Lower leg skin (tissue), 4 donors: ENCODE results near the gene GLI1. TPM values are rescaled to one million over a fixed set of nuclear protein-coding genes. Genes with fewer than 3 reads are reported as not detected.
"Not testable (repeated sequence)": the region's sequence is repeated elsewhere in the genome, so short reads cannot be mapped to it uniquely, and the experiment has no call there.

Experiments used
- DNase-seq, 2 donors: peaks; one replicate each; pipeline ENCODE4 v3.0.0-alpha.2; 2019; ENCODE audit warnings: low spot score in 2 of 2
- H3K4me3 ChIP-seq: fragments of 200-600 bp; sonication (generic); 2 replicates; pipeline ENCODE4 v1.5.1; 2017; ENCODE audit warnings: mild to moderate bottlenecking, low read depth; ENCODE audit not compliant: poor library complexity, severe bottlenecking
- POLR2A ChIP-seq, 2 donors: fragments of 450-650 bp; IDR thresholded peaks; one replicate each; pipeline ENCODE4 v1.6.1; 2016 to 2017; ENCODE audit warnings: antibody characterized with exemption in 2 of 2, mild to moderate bottlenecking in 1 of 2, moderate library complexity in 1 of 2
- WGBS, 2 donors: methylation state at CpG; one replicate each; pipeline ENCODE4 v1.1.5; 2018; 5-methylcytosine and 5-hydroxymethylcytosine counted together
- intact Hi-C: fragments of 100-400 bp; cut with DNase I; formaldehyde crosslinking; loops from one replicate; pipeline ENCODE4 v1.15.0; 2023; ENCODE audit warnings: low total_unique reads
- total RNA-seq, 4 donors: library from RNA; depleted of rRNA; stranded (reverse); fragments of >200 nt; gene quantifications; one replicate each; pipeline ENCODE4 v1.1.0, GENCODE V29; 2016
- TF ChIP-seq, protein P1 (sequence below), 3 donors: fragments of 450-650 bp; IDR thresholded peaks; one replicate each; pipeline ENCODE4 v1.5.1; 2016; ENCODE audit warnings: antibody characterized with exemption in 3 of 3, mild to moderate bottlenecking in 3 of 3, moderate library complexity in 2 of 3

Gene GLI1
- total RNA-seq, 4 donors from 2014 or later = 0.19 to 13.4 (median 1.9) TPM

DNA sequence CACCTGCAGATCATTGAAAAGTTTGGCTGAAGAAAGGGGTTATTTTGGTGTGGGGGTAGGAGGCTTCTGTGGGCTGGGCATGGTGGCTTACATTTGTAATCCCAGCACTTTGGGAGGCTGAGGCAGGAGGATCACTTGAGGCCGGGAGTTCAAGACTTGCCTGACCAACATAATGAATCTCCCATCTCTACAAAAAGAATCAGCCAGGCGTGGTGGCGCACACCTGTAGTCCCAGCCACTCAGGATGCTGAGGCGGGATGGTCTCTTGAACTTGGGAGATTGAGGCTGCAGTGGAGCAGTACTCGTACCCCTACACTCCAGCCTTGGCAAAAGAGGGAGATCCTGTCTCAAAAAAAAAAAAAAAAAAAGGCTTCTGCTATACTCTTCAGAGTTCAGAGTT lies 53.7 kb downstream of the GLI1 start:
- no peak for TF ChIP-seq POLR2A (IDR thresholded peaks at IDR 0.05)
- TF ChIP-seq, protein P1, sequence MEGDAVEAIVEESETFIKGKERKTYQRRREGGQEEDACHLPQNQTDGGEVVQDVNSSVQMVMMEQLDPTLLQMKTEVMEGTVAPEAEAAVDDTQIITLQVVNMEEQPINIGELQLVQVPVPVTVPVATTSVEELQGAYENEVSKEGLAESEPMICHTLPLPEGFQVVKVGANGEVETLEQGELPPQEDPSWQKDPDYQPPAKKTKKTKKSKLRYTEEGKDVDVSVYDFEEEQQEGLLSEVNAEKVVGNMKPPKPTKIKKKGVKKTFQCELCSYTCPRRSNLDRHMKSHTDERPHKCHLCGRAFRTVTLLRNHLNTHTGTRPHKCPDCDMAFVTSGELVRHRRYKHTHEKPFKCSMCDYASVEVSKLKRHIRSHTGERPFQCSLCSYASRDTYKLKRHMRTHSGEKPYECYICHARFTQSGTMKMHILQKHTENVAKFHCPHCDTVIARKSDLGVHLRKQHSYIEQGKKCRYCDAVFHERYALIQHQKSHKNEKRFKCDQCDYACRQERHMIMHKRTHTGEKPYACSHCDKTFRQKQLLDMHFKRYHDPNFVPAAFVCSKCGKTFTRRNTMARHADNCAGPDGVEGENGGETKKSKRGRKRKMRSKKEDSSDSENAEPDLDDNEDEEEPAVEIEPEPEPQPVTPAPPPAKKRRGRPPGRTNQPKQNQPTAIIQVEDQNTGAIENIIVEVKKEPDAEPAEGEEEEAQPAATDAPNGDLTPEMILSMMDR (IDR thresholded peaks at IDR 0.05) = no peak
- WGBS, 2 donors = 95 to 98% methylated on average over 5 of the region's 5 CpGs
- DNase-seq = no peak
- H3K4me3 ChIP-seq = no peak overlapping the region
- intact Hi-C loops = no loop called here

DNA sequence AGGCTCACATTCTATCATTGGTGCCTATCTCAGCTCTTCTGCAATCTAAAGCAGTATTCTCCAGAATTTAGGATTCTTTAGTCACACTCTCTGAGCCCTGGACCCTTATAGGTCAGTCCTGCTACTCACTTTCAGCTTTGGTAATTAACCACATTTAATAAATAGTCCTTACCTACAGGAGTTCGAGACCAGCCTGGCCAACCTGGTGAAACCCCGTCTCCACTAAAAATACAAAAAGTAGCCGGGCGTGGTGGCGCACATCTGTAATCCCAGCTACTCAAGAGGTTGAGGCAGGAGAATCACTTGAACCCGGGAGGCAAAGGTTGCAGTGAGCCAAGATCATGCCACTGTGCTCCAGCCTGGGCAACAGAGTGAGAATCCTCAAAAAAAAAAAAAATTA lies 54.1 kb downstream of the GLI1 start:
- 92 to 96% methylated on average over 6 of the region's 6 CpGs for WGBS, 2 donors
- intact Hi-C loops, H3K4me3 ChIP-seq, DNase-seq: not testable (repeated sequence)

DNA sequence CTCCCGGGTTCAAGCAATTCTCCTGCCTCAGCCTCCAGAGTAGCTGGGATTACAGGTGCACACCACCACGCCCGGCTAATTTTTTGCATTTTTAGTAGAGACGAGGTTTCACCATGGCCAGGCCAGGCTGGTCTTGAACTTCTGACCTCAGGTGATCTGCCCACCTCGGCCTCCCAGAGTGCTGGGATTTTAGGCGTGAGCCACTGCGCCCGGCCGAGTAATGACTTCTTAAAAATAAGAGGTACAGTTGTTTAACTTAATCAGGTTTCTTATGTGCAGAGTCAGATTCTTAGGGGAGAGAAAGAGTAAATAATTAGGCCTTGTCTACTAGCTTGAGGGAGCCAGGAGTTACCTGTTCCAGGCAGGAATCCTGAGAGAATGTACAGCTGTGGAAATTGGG lies 54.7 kb downstream of the GLI1 start:
- DNase-seq, intact Hi-C loops, H3K4me3 ChIP-seq: not testable (repeated sequence)
- whole genome bisulfite sequencing, 2 donors = 92 to 93% methylated on average over 9 of the region's 9 CpGs

DNA sequence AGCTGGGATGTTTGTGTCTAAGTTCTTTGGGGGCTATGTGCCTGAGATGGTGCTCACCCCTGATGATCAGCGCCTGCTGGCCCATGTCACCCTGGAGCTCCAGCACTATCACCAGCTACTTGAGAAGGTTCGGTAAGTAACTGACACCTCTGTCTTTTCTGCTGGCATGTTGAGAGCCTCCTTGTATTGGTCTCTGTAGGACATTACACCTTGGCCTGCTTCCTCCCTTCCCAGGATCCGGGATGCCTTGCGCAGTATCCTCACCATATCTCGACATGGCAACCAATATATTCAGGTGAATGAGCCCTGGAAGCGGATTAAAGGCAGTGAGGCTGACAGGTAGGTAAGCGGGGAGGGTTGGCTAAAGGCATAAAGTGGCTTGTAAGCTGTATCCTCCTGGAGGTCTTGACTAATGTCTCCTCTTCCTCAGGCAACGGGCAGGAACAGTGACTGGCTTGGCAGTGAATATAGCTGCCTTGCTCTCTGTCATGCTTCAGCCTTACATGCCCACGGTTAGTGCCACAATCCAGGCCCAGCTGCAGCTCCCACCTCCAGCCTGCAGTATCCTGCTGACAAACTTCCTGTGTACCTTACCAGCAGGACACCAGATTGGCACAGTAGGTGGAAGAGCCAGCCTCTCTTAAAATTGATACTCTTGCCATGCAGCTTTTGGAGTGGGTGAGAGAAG lies 55.3 kb downstream of the GLI1 start:
- TF ChIP-seq, protein P1 (IDR thresholded peaks at IDR 0.05) = no peak
- no peak for TF ChIP-seq POLR2A (IDR thresholded peaks at IDR 0.05)
- no peak for DNase-seq
- 82 to 87% methylated on average over 9 of the region's 9 CpGs for WGBS, 2 donors
- H3K4me3 ChIP-seq = no peak overlapping the region
- intact Hi-C loops = loop anchor here (5.0 kb wide), 1 partner anchor 1488 kb away; no protein-coding TSS in a partner anchor

DNA sequence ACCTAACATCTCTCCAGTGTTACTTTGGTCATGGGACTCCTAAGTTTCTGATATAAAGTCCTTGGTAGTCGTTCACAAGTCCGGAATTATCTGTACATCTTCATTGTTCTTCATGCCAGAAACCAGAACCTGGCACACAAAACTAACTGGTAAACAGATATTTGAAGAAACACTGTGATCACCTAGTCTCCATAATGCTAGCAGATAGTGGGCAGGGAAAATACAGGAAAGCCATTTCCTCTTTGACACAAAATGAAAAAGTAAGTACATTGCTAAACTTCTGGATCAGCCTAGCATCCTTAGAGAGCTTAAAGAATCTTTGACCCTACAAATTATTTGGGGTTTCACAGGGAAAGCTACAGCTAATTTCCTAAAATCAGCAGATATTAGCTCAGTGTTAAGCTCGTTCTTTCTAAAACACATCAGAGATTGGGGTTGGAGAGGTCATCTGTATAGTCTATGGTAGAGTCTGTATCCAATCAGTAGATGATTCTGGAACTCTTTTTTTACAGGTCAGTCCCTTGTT lies 55.9 kb downstream of the GLI1 start:
- no peak for DNase-seq
- 62 to 64% methylated on average over 3 of the region's 3 CpGs for WGBS, 2 donors
- intact Hi-C loops = loop anchor here (5.0 kb wide), 1 partner anchor 1488 kb away; no protein-coding TSS in a partner anchor
- no peak overlapping the region for H3K4me3 ChIP-seq
- TF ChIP-seq, protein P1 (IDR thresholded peaks at IDR 0.05) = no peak
- TF ChIP-seq POLR2A (IDR thresholded peaks at IDR 0.05) = no peak

DNA sequence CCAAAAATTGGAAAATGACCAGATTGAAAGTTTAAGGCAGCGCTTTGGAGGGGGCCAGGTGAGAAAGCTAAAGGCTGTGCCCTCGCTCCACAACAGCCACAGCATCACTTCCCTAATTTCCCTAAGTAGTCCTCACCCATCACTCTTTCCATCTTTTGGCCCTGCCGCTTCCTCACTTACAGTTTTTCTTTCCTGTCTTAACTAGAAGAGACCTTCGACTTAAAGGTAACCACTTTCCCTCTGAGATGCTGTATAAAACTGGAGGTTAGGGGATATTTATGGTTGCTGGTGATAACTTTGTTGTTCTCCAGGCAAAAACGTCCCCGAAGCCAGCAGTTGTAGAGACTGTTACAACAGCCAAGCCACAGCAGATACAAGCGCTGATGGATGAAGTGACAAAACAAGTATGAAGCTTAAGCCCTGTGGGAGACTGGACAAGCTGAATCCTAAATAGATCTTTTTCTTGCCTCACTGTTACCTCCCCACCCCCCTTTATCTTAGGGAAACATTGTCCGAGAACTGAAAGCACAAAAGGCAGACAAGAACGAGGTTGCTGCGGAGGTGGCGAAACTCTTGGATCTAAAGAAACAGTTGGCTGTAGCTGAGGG lies 56.5 kb downstream of the GLI1 start:
- TF ChIP-seq POLR2A (IDR thresholded peaks at IDR 0.05) = no peak
- TF ChIP-seq, protein P1 (IDR thresholded peaks at IDR 0.05) = no peak

More for the DNA sequence above, 56.5 kb downstream of the GLI1 start:
- DNase-seq = no peak
- 82 to 83% methylated on average over 11 of the region's 11 CpGs for WGBS, 2 donors
- intact Hi-C loops = loop anchor here (5.0 kb wide), 1 partner anchor 1489 kb away; no protein-coding TSS in a partner anchor
- no peak overlapping the region for H3K4me3 ChIP-seq
